Brain microvascular endothelial cell (primary cell): Measurements from ENCODE around the gene NAB2.

ENCODE experiments used
- DNase-seq: peaks from one replicate; pipeline ENCODE4 v3.0.0-alpha.2; 2020
- H3K27ac ChIP-seq: fragments of 250-450 bp; sonication (Bioruptor Pico); 2 replicates; pipeline ENCODE4 v1.5.1; 2020; ENCODE audit warnings: mild to moderate bottlenecking, moderate library complexity
- H3K27me3 ChIP-seq: fragments of 250-450 bp; sonication (Bioruptor Pico); replicated peaks from 2 replicates; pipeline ENCODE4 v1.5.1; 2020; ENCODE audit warnings: mild to moderate bottlenecking
- H3K36me3 ChIP-seq: fragments of 250-450 bp; sonication (Bioruptor Pico); replicated peaks from 2 replicates; pipeline ENCODE4 v1.5.1; 2020; ENCODE audit warnings: mild to moderate bottlenecking
- H3K4me3 ChIP-seq: 2 replicates; pipeline ENCODE4 v1.5.1; 2011; ENCODE audit warnings: low read depth, mild to moderate bottlenecking, control low read depth, low read length, moderate library complexity
- CTCF ChIP-seq: IDR thresholded peaks from 2 replicates; pipeline ENCODE4 v1.5.1; 2011; ENCODE audit warnings: low read depth, mild to moderate bottlenecking, moderate library complexity, low read length, control low read depth, inconsistent platforms; ENCODE audit errors: missing control alignments
- in situ Hi-C: cut with HindIII; loops from 2 replicates; pipeline ENCODE4 v1.10.0; 2017; ENCODE audit warnings: low sequenced_read_pairs, low pct_ligation_motif_present

Gene NAB2

GRCh38 chr12:57044889-57045288 is 44.0 kb upstream of the NAB2 start:
- Histone ChIP-seq H3K27me3 (peaks cover 4% of the 10 kb centered on the region), H3K27ac (no peak overlapping the region), H3K4me3 (no peak overlapping the region), H3K36me3 (no peaks in the 10 kb centered on the region)
- no peak for DNase-seq
- TF ChIP-seq CTCF, result no peak
- in situ Hi-C loops, result no loop called here

DNA sequence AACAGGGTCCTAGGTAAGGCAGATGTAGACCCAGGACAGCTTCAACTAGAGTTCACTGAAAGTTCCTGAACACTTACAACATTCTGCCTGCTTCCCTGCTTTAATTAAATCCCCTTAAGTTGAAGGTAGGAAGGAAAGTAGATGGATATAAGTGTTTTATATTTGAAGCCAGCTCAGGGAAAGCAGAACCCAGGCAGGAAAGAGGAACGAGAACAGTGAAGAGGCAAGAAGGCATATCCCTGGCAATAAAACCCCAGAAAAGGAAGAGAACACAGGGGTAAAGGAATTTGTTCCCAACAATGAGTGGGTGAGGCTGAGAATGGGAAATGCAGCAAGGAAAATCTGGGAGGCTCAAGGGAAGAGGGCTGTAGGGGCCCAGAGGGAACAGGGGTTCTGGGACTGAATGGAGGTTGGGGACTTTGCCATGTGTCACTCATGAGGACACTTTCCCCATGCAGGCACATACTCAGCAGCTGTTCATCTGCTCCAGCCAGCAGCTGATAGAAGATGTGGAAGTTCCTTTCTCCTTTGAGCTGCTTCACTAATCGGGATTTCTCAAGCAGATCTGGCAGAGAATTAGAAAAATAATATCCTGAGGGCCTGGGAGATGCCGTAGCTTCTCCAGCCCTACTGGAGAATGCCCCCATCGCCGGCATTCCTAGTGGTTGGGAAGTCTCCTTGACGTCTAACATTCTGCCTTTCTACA is 42.7 kb upstream of the NAB2 start:
- no peak for DNase-seq
- TF ChIP-seq CTCF, result no peak
- no peak overlapping the region for H3K4me3 ChIP-seq
- no peak overlapping the region for H3K27ac ChIP-seq
- in situ Hi-C loops, result no loop called here
- H3K36me3 ChIP-seq, result no peaks in the 10 kb centered on the region
- peaks cover 4% of the 10 kb centered on the region for H3K27me3 ChIP-seq

DNA sequence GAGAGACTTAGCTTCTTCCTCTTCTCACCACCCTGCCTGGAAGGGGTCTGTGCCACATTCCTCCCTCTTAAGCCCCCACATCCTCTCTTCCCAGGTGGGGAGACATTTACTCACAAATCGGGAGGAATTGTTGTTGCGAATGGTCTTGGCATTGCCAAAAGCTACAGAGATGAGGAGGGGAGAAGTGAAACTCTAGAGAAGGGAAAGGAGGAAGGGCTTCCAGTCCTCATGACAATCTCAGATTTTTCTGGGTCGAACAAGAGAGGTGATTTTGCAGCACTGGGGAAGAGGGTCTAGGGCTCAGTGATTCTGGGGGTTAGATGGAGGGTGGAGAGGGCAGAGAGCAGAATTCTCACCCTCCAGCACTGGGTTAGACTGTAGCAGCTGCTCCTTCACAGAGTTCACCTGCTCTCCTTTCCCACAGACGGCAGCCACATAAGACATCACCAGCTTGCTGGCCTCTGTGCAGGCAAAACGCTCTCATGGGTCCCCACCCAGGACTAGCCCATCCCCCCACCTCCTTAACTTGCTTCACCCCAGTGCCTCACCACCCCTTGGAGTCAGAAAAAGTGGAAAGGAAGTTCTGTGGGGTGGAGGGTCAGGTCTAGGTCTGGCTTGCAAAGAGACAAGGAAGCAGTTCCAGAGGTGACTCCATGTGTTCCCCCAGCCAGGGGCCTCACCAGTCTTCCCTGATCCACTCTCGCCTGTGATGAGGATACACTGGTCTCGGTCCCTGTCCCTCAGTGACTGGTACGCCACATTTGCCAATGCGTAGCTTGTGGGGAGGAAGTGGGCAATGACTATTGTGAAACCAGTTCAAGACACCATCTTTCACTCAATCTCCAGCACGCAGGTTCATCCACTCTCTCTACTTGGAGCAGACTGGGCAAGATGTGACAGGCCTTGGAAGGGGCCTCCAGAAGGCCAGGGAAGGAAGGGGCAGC is 41.7 kb upstream of the NAB2 start:
- no peak overlapping the region for H3K27ac ChIP-seq

DNA sequence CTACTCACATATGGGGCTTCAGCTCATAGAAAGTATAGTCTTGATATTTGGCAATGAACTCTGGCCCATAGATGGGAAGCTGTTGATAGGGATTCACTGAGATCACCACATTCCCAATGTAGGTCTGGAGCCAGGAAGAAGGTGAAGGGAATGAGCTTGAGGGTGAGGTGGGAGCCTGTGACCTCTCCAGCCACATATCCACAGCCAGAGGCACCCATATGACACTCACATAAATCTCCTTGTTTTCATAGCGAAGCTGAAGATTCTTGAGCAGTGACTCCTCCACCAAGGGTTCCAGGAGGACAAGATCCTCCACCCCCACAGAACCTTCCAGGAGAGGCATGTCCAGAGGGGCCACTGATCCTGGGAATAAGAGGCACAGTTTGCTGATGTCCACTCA is 40.9 kb upstream of the NAB2 start:
- no peak for TF ChIP-seq CTCF
- Histone ChIP-seq H3K27ac (no peak overlapping the region), H3K36me3 (no peaks in the 10 kb centered on the region), H3K27me3 (no peaks in the 10 kb centered on the region), H3K4me3 (no peak overlapping the region)
- in situ Hi-C loops, result no loop called here
- DNase-seq, result no peak

More for the DNA sequence above, 41.7 kb upstream of the NAB2 start:
- in situ Hi-C loops, result no loop called here
- no peaks in the 10 kb centered on the region for H3K36me3 ChIP-seq
- H3K4me3 ChIP-seq, result no peak overlapping the region
- no peaks in the 10 kb centered on the region for H3K27me3 ChIP-seq
- TF ChIP-seq CTCF, result no peak
- no peak for DNase-seq

- no peak overlapping the region for H3K4me3 ChIP-seq
- H3K27ac ChIP-seq, result no peak overlapping the region
- no peak for TF ChIP-seq CTCF
- in situ Hi-C loops, result no loop called here
- H3K27me3 ChIP-seq, result no peaks in the 10 kb centered on the region
- H3K36me3 ChIP-seq, result no peaks in the 10 kb centered on the region
- no peak for DNase-seq
Observed at GRCh38 chr12:57048423-57049118, 40.3 kb upstream of the NAB2 start.
